ENCODE results near the gene WDR7. TPM values are rescaled to one million over a fixed set of nuclear protein-coding genes. Genes with fewer than 3 reads are reported as not detected.

Gene WDR7
- total and polyA plus RNA-seq, 10 of the 15 experiments (the other 5 are each of a cell fraction or from before 2014, with no cell fraction given): 2.8 to 16.5 (median 11.7) TPM

- ChIA-PET CTCF (interaction anchor here (1.6 kb wide), 1 partner anchor 37 kb away, joined by 5 read pairs; no protein-coding TSS in a partner anchor), RAD21 (ENCODE audit: unreplicated experiment) (no interaction called here), POLR2A (no interaction called here), SMC1A (ENCODE audit: uncharacterized antibody, unreplicated experiment) (interaction anchor here (0.7 kb wide), 2 partner anchors 14 to 55 kb away, joined by 3 read pairs; no protein-coding TSS in a partner anchor)
- FAIRE-seq (no peak), DNase-seq (ENCODE audit: low read depth, low spot score) (no peak), ATAC-seq (no peak)
- no peak overlapping the region for H3K27ac ChIP-seq (ENCODE audit: control insufficient read depth, insufficient read depth)
- no TSS peak for BruUV-seq (replicated peaks)
- intact Hi-C loops (cut with micrococcal nuclease; ENCODE audit: unreplicated experiment): no loop called here
- in situ Hi-C loops (cut with MboI): no loop called here
- H2AFZ ChIP-seq (ENCODE audit: control insufficient read depth, low read depth, low read length): no peak overlapping the region
- H3K4me2 ChIP-seq (ENCODE audit: control insufficient read depth, insufficient read depth): no peak overlapping the region
- TF ChIP-seq CBFB (IDR thresholded peaks at IDR 0.05; ENCODE audit: low read depth) (no peak), ZSCAN29 (IDR thresholded peaks at IDR 0.05) (no peak), BACH1 (IDR thresholded peaks at IDR 0.05; ENCODE audit: borderline replicate concordance) (no peak), WRNIP1 (IDR thresholded peaks at IDR 0.05; ENCODE audit: borderline replicate concordance, low read depth, low read length) (no peak), ZNF687 (IDR thresholded peaks at IDR 0.05) (no peak), PAX5 (IDR thresholded peaks at IDR 0.05; ENCODE audit: borderline replicate concordance, low read depth, low read length) (no peak), ETV6 (conservative IDR thresholded peaks at IDR 0.05 in 1 of 2, IDR thresholded peaks at IDR 0.05 in 1 of 2; ENCODE audit: borderline replicate concordance in 1 of 2, low read depth in 1 of 2) (no peak), MYB (IDR thresholded peaks at IDR 0.05; ENCODE audit: borderline replicate concordance, low read depth, low read length) (no peak), ZNF217 (IDR thresholded peaks at IDR 0.05) (no peak), RELA (IDR thresholded peaks at IDR 0.05; ENCODE audit: borderline replicate concordance, partially characterized antibody) (no peak), BCL11A (IDR thresholded peaks at IDR 0.05; ENCODE audit: low read depth, low read length) (no peak), NRF1 (conservative IDR thresholded peaks at IDR 0.05; ENCODE audit: low read depth, low read length) (no peak), GATAD2B (conservative IDR thresholded peaks at IDR 0.05; ENCODE audit: low read depth) (no peak), REST (IDR thresholded peaks at IDR 0.05; ENCODE audit: low read depth, low read length) (no peak), MEF2A (IDR thresholded peaks at IDR 0.05; ENCODE audit: insufficient read depth, low read depth, low read length) (no peak)
- TF ChIP-seq, protein P1, sequence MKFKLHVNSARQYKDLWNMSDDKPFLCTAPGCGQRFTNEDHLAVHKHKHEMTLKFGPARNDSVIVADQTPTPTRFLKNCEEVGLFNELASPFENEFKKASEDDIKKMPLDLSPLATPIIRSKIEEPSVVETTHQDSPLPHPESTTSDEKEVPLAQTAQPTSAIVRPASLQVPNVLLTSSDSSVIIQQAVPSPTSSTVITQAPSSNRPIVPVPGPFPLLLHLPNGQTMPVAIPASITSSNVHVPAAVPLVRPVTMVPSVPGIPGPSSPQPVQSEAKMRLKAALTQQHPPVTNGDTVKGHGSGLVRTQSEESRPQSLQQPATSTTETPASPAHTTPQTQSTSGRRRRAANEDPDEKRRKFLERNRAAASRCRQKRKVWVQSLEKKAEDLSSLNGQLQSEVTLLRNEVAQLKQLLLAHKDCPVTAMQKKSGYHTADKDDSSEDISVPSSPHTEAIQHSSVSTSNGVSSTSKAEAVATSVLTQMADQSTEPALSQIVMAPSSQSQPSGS (IDR thresholded peaks at IDR 0.05; ENCODE audit: low read length): no peak
- H3K79me2 ChIP-seq (ENCODE audit: control insufficient read depth, insufficient read depth, low read length): no peaks in the 10 kb centered on the region
- no peak overlapping the region for H3K4me3 ChIP-seq
- H3K4me1 ChIP-seq (ENCODE audit: control insufficient read depth, insufficient read depth, low read length): no peaks in the 10 kb centered on the region
- H3K9me3 ChIP-seq (replicated peaks; ENCODE audit: control insufficient read depth, insufficient read depth, low read length): no peaks in the 10 kb centered on the region
- no peaks in the 10 kb centered on the region; a peak in 1 of 4 replicates for H3K36me3 ChIP-seq (ENCODE audit: control insufficient read depth in 2 of 2, insufficient read depth in 2 of 2, low read length in 1 of 2)
- 99% methylated on average over 5 of the region's 5 CpGs for WGBS (ENCODE audit: insufficient coverage, insufficient replicate concordance, low lambda C conversion rate, missing lambda C conversion rate)
- no peaks in the 10 kb centered on the region for H3K27me3 ChIP-seq (replicated peaks in 1 of 2; ENCODE audit: control insufficient read depth in 2 of 2, insufficient read depth in 2 of 2, low read length in 1 of 2)
- H3K9ac ChIP-seq (ENCODE audit: control insufficient read depth, insufficient read depth, low read length): no peak overlapping the region
- H4K20me1 ChIP-seq (ENCODE audit: control insufficient read depth, insufficient read depth): no peaks in the 10 kb centered on the region
These were observed 87.0 kb downstream of the WDR7 start for GRCh38 chr18:56738184-56738583.
